OCI-LY1 (cell line): ENCODE results near the gene DRICH1.
"Not testable (repeated sequence)": the region's sequence is repeated elsewhere in the genome, so short reads cannot be mapped to it uniquely, and the experiment has no call there.

Experiments used
- H2AFZ ChIP-seq: fragments of 200-600 bp; sonication (generic), shearing (Covaris generic); 2 replicates; pipeline ENCODE4 v1.6.0; 2014; ENCODE audit warnings: antibody characterized with exemption, mild to moderate bottlenecking, low read length
- H3F3A ChIP-seq: fragments of 200-600 bp; sonication (generic), shearing (Covaris generic); 2 replicates; pipeline ENCODE4 v1.6.0; 2014; ENCODE audit warnings: mild to moderate bottlenecking, antibody characterized with exemption, low read length, moderate library complexity; ENCODE audit not compliant: insufficient read depth
- H3K27ac ChIP-seq: fragments of 200-600 bp; sonication (generic); 2 replicates; pipeline ENCODE4 v1.5.1; 2014; ENCODE audit warnings: low read length, mixed run types, mild to moderate bottlenecking, low read depth; ENCODE audit not compliant: poor library complexity, severe bottlenecking
- H3K27me3 ChIP-seq: fragments of 200-600 bp; sonication (generic); 2 replicates; pipeline ENCODE4 v1.6.0; 2014; ENCODE audit warnings: antibody characterized with exemption, mild to moderate bottlenecking, low read length, moderate library complexity; ENCODE audit not compliant: insufficient read depth
- H3K36me3 ChIP-seq: fragments of 200-600 bp; sonication (generic); 2 replicates; pipeline ENCODE4 v1.6.1; 2014; ENCODE audit warnings: mild to moderate bottlenecking, antibody characterized with exemption, low read length, moderate library complexity, mixed read lengths; ENCODE audit not compliant: insufficient read depth
- H3K4me1 ChIP-seq: fragments of 200-600 bp; sonication (generic); 2 replicates; pipeline ENCODE4 v1.5.1; 2014; ENCODE audit warnings: mild to moderate bottlenecking, low read length, moderate library complexity; ENCODE audit not compliant: insufficient read depth, severe bottlenecking
- H3K4me2 ChIP-seq: fragments of 200-600 bp; sonication (generic), shearing (Covaris generic); 2 replicates; pipeline ENCODE4 v1.6.1; 2014; ENCODE audit warnings: low read length
- H3K4me3 ChIP-seq: fragments of 200-600 bp; sonication (generic); 2 replicates; pipeline ENCODE4 v1.5.1; 2014; ENCODE audit warnings: low read length, low read depth, mild to moderate bottlenecking, mixed read lengths; ENCODE audit not compliant: poor library complexity, severe bottlenecking
- H3K79me2 ChIP-seq: fragments of 200-600 bp; shearing (Covaris generic); 2 replicates; pipeline ENCODE4 v1.6.1; 2016; ENCODE audit warnings: mixed run types, low read length, mixed read lengths; ENCODE audit not compliant: insufficient read depth
- H3K9ac ChIP-seq: fragments of 200-600 bp; sonication (generic), shearing (Covaris generic); 2 replicates; pipeline ENCODE4 v1.6.1; 2014; ENCODE audit warnings: mild to moderate bottlenecking, low read length, mixed read lengths
- H3K9me2 ChIP-seq: fragments of 200-600 bp; sonication (generic), shearing (Covaris generic); 2 replicates; pipeline ENCODE4 v1.6.1; 2014; ENCODE audit warnings: low read depth, mild to moderate bottlenecking, low read length, mixed read lengths
- H3K9me3 ChIP-seq: fragments of 200-600 bp; shearing (Covaris generic); 2 replicates; pipeline ENCODE4 v1.6.1; 2014; ENCODE audit warnings: low read length, mixed read lengths
- H4K20me1 ChIP-seq: fragments of 200-600 bp; sonication (generic), shearing (Covaris generic); 2 replicates; pipeline ENCODE4 v1.6.0; 2016; ENCODE audit warnings: mild to moderate bottlenecking, low read length; ENCODE audit not compliant: insufficient read depth
- CTCF ChIP-seq: fragments of 200-600 bp; sonication (generic), shearing (Covaris generic); IDR thresholded peaks from 2 replicates; pipeline ENCODE4 v1.5.1; 2017; ENCODE audit warnings: mild to moderate bottlenecking, antibody characterized with exemption, low read length, moderate library complexity, mixed read lengths
- EZH2 ChIP-seq: fragments of 200-600 bp; sonication (generic), shearing (Covaris generic); IDR thresholded peaks from 2 replicates; pipeline ENCODE4 v1.8.0; 2017; ENCODE audit warnings: borderline replicate concordance, mixed run types, mild to moderate bottlenecking, antibody characterized with exemption, low read length, moderate library complexity, mixed read lengths

The DRICH1 gene

GRCh38 chr22:23651676-23652075, 19.6 kb upstream of the DRICH1 start:
- no peaks in the 10 kb centered on the region for H4K20me1 ChIP-seq
- H3K27ac ChIP-seq: no peak overlapping the region
- no peaks in the 10 kb centered on the region for H3K9me3 ChIP-seq
- H3K9ac ChIP-seq: no peak overlapping the region
- TF ChIP-seq EZH2: no peak
- TF ChIP-seq CTCF: no peak
- H3K9me2 ChIP-seq: no peaks in the 10 kb centered on the region
- H3K36me3 ChIP-seq: no peaks in the 10 kb centered on the region
- H3K27me3 ChIP-seq: no peaks in the 10 kb centered on the region
- no peaks in the 10 kb centered on the region for H3F3A ChIP-seq
- no peaks in the 10 kb centered on the region for H3K79me2 ChIP-seq
- no peaks in the 10 kb centered on the region for H3K4me1 ChIP-seq
- no peak overlapping the region for H3K4me2 ChIP-seq
- H3K4me3 ChIP-seq: no peak overlapping the region
- no peak overlapping the region for H2AFZ ChIP-seq

DNA sequence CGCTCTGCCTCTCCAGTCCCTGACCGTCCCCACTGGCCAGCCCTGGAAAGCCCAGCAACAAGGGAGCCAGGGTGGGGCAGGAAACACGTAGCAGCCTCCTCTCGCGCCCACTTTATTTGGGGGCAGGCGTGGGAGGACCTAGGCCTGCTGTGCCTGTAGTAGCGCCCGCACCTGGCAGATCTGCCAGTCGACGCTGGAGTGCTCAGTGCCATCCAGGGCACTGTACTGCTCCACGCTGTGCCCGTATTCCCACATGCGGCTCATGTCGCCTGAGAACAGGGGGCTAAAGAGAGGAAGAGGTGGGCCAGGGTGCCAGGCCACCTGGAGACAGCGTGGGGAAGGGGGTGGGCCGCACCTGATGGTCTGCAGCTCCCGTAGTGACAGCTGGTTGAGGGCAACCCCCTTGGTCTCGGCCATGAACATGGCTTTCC, 17.0 kb upstream of the DRICH1 start:
- H3K9ac ChIP-seq: no peak overlapping the region

GRCh38 chr22:23646526-23646925, 14.4 kb upstream of the DRICH1 start:
- H2AFZ ChIP-seq, H3K4me3 ChIP-seq, H3K9me2 ChIP-seq, H4K20me1 ChIP-seq, H3K27me3 ChIP-seq, H3K79me2 ChIP-seq, H3K36me3 ChIP-seq, H3K9ac ChIP-seq, H3K27ac ChIP-seq, H3F3A ChIP-seq, H3K4me2 ChIP-seq, H3K4me1 ChIP-seq, H3K9me3 ChIP-seq: not testable (repeated sequence)

More for the DNA sequence above, 17.0 kb upstream of the DRICH1 start:
- Histone ChIP-seq H3K36me3 (no peaks in the 10 kb centered on the region), H3K4me3 (no peak overlapping the region), H3K9me3 (no peaks in the 10 kb centered on the region), H3K79me2 (no peaks in the 10 kb centered on the region), H3K4me2 (no peak overlapping the region), H2AFZ (no peak overlapping the region), H3K9me2 (no peaks in the 10 kb centered on the region), H3F3A (no peaks in the 10 kb centered on the region), H3K27me3 (no peaks in the 10 kb centered on the region), H3K4me1 (no peaks in the 10 kb centered on the region), H4K20me1 (no peaks in the 10 kb centered on the region), H3K27ac (no peak overlapping the region)
- TF ChIP-seq EZH2 (no peak), CTCF (no peak)

DNA sequence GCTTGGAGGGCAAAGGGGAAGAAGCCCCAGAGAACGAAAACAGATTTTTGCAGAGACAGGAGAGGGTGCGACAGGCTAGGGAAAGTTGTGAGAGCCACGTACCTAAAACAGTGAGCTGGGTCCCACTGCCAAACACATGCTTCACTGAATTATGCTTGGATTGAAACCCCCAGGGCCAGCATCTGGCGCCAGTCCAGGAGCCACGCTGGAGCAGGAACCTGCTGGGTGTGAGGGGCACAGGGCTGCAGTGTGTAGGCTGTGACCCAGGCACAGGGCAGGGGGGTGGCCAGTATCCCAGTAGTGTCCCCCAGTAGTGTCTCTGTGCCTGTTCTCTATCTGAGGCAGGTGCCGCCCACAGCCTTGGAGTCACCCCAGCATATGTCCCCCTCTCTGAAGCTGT, 8.1 kb upstream of the DRICH1 start:
- not testable (repeated sequence) for H3K27ac ChIP-seq, H3K36me3 ChIP-seq, H4K20me1 ChIP-seq, H3F3A ChIP-seq, H3K4me3 ChIP-seq, H3K79me2 ChIP-seq, H3K9ac ChIP-seq, H3K27me3 ChIP-seq, H2AFZ ChIP-seq, H3K4me2 ChIP-seq, H3K4me1 ChIP-seq, H3K9me3 ChIP-seq, H3K9me2 ChIP-seq
